ENCODE data around the gene KCNQ2. TPM values are rescaled to one million over a fixed set of nuclear protein-coding genes. Genes with fewer than 3 reads are reported as not detected.

KCNQ2 gene
- total RNA-seq, 2 experiments from 2014 or later: not detected

GRCh38 chr20:63429992-63430391, 42.5 kb downstream of the KCNQ2 start:
- ChIA-PET CTCF (no interaction called here), POLR2A (no interaction called here)

GRCh38 chr20:63428906-63429575, 43.4 kb downstream of the KCNQ2 start:
- ChIA-PET CTCF (no interaction called here), POLR2A (no interaction called here)

GRCh38 chr20:63427724-63428330, 44.6 kb downstream of the KCNQ2 start:
- POLR2A ChIA-PET: no interaction called here
- CTCF ChIA-PET: no interaction called here

DNA sequence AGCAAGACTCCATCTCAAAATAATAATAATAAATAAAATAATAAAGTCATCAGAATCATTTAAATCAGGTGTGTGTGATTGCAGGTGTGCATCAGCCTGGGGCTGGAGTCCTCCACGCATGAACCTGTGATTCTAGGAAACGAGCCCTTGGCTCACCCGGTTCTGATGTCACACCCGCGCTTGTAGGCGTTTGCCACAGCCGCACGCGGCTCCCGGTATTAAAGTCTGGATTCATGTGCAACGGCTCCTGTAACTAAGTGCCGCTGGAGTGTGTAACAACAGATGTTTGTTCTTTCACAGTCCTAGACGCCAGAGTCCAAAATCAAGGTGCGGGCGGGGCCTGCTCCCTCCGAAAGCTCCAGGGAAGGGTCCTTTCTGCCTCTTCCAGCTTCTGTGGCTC, 45.2 kb downstream of the KCNQ2 start:
- CTCF ChIA-PET: no interaction called here
- POLR2A ChIA-PET: no interaction called here

GRCh38 chr20:63425846-63426485, 46.5 kb downstream of the KCNQ2 start:
- POLR2A ChIA-PET: no interaction called here
- CTCF ChIA-PET: no interaction called here

GRCh38 chr20:63424613-63425012, 47.8 kb downstream of the KCNQ2 start:
- POLR2A ChIA-PET: no interaction called here
- CTCF ChIA-PET: no interaction called here

DNA sequence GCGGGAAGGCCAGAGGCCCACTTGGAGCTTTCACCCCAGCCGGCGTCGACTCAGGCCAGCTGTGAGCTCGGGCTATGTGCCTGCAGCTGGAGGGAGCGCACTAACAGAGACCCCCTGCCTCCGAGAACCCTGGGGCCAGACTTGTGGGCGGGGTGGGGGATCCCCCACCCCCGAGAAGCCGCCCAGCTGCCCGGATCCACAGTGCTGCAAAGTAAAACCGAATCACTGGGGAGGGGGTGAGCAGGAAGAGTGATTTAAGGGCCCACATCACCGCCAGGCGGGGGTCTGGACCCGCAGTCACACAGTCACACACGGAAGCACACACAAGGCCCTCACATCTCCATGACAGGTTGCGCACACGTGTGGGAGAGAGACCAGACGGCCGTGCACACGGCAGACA, 48.7 kb downstream of the KCNQ2 start:
- ChIA-PET CTCF (no interaction called here), POLR2A (no interaction called here)

- ChIA-PET CTCF (no interaction called here), POLR2A (no interaction called here)
Measured at GRCh38 chr20:63422653-63423052, 49.8 kb downstream of the KCNQ2 start.

DNA sequence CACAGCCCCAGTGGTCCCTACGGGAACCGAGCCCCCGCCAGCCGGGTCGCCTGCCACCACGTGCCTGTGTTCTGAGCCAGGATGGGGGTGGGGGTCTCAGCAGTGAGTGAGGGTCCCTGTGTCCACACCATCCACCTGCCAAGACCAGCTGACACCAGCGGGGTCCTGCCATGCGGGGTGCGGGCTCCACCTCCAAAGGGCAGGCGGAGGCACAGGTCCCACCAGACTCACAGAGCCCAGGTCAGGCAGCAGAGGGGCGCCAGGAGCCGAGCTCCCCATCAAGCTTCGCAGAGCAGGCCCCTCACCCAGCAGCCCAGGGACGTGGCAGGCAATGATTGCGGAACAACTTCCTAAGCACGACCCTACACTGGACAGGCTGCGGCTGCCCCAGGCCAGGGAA, 50.5 kb downstream of the KCNQ2 start:
- ChIA-PET POLR2A (no interaction called here), CTCF (no interaction called here)

GRCh38 chr20:63421094-63421692, 51.3 kb downstream of the KCNQ2 start:
- POLR2A ChIA-PET: no interaction called here
- CTCF ChIA-PET: no interaction called here

DNA sequence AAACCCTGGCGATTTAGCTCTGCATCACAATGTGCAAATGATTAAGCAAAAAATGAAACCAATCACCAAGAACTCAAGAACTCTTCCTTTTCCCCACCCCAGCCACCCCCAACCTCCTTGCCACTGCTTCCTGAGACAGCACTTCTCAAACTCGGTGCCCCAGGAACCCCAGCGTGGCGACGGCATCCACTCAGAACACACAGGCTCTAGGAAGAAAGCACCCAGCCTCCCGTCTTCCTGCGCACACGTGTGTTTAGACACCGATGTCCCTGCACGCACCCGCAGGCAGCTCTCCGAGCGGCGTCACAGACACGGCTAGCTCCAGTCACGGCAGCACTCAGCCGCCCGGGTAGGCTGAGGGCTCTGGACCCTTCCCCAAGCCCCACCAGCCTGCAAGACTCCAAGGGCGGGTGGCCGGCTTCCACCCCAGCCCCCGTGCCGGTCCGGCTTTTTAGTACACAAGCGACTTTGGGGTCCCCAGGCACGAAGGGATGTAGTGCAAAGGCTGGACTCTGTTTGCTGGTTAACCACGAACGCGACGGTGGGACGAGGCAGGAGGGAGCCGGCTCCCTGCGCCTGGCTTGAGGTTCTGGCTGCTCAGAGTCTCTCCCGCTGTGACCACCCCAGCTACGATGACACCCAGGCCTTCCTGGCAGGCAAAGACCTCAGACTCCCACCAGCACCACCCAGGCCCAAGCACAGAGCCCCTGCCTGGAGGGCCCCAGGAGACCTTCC, 51.9 kb downstream of the KCNQ2 start:
- ChIA-PET CTCF (no interaction called here), POLR2A (no interaction called here)

DNA sequence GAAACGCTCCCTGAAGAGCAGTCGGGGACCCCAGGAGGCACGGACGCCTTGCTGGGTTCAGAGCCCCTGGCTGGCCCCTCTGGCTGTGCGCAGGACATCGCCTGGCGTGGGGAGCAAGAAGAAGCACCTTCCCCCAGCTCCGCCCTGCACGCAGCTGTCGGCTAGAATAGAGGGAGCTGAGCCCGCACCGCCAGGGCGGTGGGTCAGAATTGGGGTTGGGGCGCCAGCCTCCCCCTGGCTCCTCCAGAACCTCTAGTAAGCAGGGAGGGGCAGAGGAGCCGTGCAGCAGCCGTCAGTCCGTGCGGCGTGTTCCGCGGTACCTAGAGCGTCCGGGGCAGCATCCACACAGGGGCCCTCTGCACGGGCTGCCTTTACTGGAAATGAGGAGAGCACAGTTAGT, 53.2 kb downstream of the KCNQ2 start:
- ChIA-PET POLR2A (no interaction called here), CTCF (no interaction called here)

DNA sequence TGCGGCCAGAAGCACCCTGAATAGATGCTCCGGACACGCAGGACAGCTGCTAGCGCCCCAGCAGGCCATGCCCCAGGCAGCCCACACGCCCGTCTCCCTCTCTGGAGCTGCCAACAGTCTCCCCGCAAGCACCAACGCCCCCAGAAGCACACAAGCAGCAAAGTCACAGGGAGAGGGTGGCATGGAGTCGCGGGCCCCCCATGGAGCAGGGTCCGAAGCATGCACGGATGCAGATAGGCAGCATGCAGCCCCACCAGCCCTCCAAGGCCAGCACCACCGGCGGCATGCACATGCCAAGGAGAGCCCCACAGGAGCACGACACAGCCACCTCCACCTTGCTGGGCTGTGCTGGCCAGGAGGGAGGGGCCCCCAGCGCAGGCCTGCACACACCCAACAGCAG, 53.8 kb downstream of the KCNQ2 start:
- POLR2A ChIA-PET: no interaction called here

DNA sequence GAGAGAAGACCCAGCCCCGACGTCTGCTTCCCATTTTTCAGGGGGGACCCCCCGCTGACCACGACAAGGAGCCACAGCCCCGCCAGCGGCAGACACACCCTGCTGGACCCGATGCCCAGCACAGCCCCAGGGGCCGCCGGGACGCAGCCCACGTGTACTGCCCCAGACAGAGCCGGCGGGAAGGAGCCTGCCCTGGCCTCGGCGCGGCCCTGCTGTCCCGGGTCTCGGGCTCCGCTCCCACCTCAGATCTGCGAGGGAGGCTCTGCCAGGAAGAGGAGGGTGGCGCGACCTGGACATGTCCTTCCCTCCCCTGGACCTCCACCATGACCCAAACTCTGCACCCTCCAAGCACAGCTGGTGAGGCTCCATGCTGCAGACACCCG, 54.7 kb downstream of the KCNQ2 start:
- ChIA-PET POLR2A (no interaction called here), CTCF (no interaction called here)

More for the DNA sequence above, 53.8 kb downstream of the KCNQ2 start:
- CTCF ChIA-PET: no interaction called here

DNA sequence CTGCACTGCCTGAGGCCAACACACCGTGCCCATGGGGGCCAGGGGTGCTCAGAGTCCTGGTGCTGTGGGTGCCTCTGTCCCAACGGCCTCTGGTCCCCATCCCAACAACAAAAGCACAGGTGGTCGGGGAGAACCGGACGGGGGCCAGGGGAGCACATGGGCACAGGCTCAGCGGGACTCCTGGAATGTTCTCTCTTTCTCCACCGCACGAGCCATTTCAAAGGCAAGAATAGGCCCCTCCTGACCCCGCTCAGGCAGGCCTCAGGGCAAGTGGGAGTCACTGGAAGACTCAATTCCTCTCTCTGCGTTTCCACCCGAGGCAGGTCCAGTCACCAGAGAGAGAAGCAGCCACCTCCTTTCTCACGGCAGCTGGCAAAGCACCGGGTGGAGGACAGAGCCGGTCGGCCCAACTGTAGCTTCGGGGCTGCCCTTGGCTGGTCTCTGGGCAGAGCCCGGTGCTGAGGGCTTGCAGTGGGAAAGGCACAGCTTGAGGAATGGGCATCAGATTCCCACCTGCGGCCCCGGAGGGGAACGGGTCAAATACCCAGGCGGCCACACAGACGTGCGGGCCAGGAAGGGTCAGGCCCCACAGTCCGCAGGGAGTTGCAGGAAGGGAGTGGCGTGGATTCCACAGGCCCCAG, 55.2 kb downstream of the KCNQ2 start:
- ChIA-PET POLR2A (no interaction called here), CTCF (no interaction called here)

DNA sequence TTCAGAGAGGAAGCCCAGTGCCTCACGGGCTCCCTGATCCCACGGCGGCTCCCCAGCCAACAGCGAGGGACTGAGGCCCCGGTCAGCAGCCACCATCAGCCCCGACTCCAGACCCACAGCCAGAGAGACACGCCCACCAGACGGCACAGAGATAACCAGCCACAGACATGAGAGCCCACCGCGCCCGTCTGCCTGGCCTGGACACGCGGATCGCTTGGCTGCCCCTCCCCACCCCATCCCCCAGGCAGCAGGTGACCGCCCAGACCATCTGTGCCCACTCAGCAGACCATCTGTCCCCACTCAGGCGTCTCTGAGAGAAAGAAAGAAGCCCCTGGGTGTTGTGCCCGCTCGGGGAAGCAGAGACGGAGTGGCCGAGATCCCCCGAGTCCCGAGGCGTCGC, 55.8 kb downstream of the KCNQ2 start:
- POLR2A ChIA-PET: no interaction called here
- CTCF ChIA-PET: no interaction called here

GRCh38 chr20:63415647-63416391, 56.6 kb downstream of the KCNQ2 start:
- ChIA-PET POLR2A (no interaction called here), CTCF (no interaction called here)

GRCh38 chr20:63414720-63415430, 57.6 kb downstream of the KCNQ2 start:
- ChIA-PET CTCF (no interaction called here), POLR2A (no interaction called here)

DNA sequence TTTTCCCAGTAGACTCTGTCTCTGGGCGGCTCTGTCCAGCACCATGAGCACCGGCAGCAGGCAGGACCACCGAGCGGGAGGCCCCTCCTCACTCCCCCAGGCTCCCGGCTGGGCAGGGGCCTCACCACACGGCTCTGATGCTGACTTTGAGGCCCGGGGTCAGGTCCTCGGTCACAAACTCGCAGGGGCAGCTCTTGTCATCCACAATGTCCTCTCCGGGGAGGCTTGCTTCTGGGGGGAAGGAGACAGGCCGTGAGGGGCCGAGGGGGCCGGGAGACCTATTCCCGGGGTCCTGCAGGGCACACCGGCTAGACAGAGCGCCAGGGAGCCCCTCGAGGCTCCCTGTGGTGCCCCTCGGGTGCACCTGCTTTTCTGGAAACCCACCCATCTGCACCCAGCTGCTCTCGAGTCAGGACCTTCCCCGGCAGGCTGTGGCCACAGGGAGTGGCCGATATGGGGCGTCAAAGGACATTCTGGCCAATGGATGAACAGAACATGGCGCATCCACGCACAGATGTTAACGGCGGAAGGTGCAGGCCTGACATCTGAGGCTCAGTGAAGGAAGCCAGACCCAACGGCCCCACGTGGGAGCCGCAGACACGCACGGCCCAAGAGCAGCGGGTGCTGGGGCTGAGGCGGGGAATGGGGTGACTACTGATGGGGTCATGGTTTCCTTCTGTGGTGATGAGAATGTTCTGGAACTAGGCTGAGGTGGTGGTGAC, 58.3 kb downstream of the KCNQ2 start:
- CTCF ChIA-PET: no interaction called here
- POLR2A ChIA-PET: no interaction called here

Measured in activated CD8-positive, alpha-beta memory T cell treated with anti-CD3 and anti-CD28 coated beads for 36 hours (primary cell).